A172 (cell line): Measurements from ENCODE around the gene ASTN2. TPM values are rescaled to one million over a fixed set of nuclear protein-coding genes. Genes with fewer than 3 reads are reported as not detected.

ENCODE experiments used
- DNase-seq: peaks from one replicate; pipeline ENCODE4 v3.0.0-alpha.2; 2015; ENCODE audit warnings: low spot score
- total RNA-seq: library from RNA; depleted of rRNA; stranded (reverse); fragments of >200 nt; shearing (Covaris generic); gene quantifications from 2 replicates; pipeline ENCODE4 v1.2.3, GENCODE V29; 2014

Gene ASTN2
- total RNA-seq, 1 experiment from 2014 or later, result 8.5 TPM

GRCh38 chr9:116491219-116491618 lies 923.6 kb downstream of the ASTN2 start:
- no peak for DNase-seq

GRCh38 chr9:116490321-116490720 lies 924.5 kb downstream of the ASTN2 start:
- DNase-seq, result peak; percentile 15

GRCh38 chr9:116488373-116488772 lies 926.5 kb downstream of the ASTN2 start:
- no peak for DNase-seq

- no peak for DNase-seq
Observed at GRCh38 chr9:116484492-116485061, 930.3 kb downstream of the ASTN2 start.

GRCh38 chr9:116483622-116484491 lies 931.0 kb downstream of the ASTN2 start:
- DNase-seq, result no peak

GRCh38 chr9:116482740-116483139 lies 932.1 kb downstream of the ASTN2 start:
- DNase-seq, result no peak

- DNase-seq, result no peak
Observed at GRCh38 chr9:116480700-116481099, 934.2 kb downstream of the ASTN2 start.

- no peak for DNase-seq
Observed at GRCh38 chr9:116479967-116480366, 934.9 kb downstream of the ASTN2 start.

GRCh38 chr9:116479056-116479544 lies 935.8 kb downstream of the ASTN2 start:
- DNase-seq, result no peak

GRCh38 chr9:116477584-116478141 lies 937.2 kb downstream of the ASTN2 start:
- no peak for DNase-seq

GRCh38 chr9:116476935-116477381 lies 937.9 kb downstream of the ASTN2 start:
- DNase-seq, result no peak

GRCh38 chr9:116476002-116476401 lies 938.9 kb downstream of the ASTN2 start:
- no peak for DNase-seq

GRCh38 chr9:116475201-116475600 lies 939.7 kb downstream of the ASTN2 start:
- DNase-seq, result peak; percentile 8

GRCh38 chr9:116471944-116472506 lies 942.8 kb downstream of the ASTN2 start:
- DNase-seq, result no peak

- DNase-seq, result no peak
Observed at GRCh38 chr9:116471093-116471906, 943.6 kb downstream of the ASTN2 start.

GRCh38 chr9:116468793-116469527 lies 945.9 kb downstream of the ASTN2 start:
- DNase-seq, result no peak

- no peak for DNase-seq
Observed at GRCh38 chr9:116468369-116468768, 946.5 kb downstream of the ASTN2 start.

GRCh38 chr9:116467740-116468351 lies 947.0 kb downstream of the ASTN2 start:
- DNase-seq, result no peak

- DNase-seq, result no peak
Observed at GRCh38 chr9:116466271-116467235, 948.3 kb downstream of the ASTN2 start.
